HG02970 (cell line): ENCODE measurements around the gene ABHD11.

Experiments used
- ATAC-seq: cut with Tn5 transposase; IDR thresholded peaks from one replicate; pipeline ENCODE4 v1.9.1; 2021; ENCODE audit warnings: mild to moderate bottlenecking, moderate library complexity, moderate number of reproducible peaks; ENCODE audit not compliant: unreplicated experiment, low FRiP score

The ABHD11 gene

GRCh38 chr7:73702665-73703064 is 35.9 kb downstream of the ABHD11 start:
- no peak for ATAC-seq

- ATAC-seq, result no peak
These were observed 36.4 kb downstream of the ABHD11 start for GRCh38 chr7:73702226-73702625.

GRCh38 chr7:73701357-73701995 is 37.1 kb downstream of the ABHD11 start:
- no peak for ATAC-seq

GRCh38 chr7:73700581-73701134 is 37.9 kb downstream of the ABHD11 start:
- no peak for ATAC-seq

GRCh38 chr7:73700069-73700423 is 38.6 kb downstream of the ABHD11 start:
- ATAC-seq, result no peak

- ATAC-seq, result no peak
These were observed 39.1 kb downstream of the ABHD11 start for GRCh38 chr7:73699370-73700068.

GRCh38 chr7:73698410-73698809 is 40.2 kb downstream of the ABHD11 start:
- ATAC-seq, result no peak

- no peak for ATAC-seq
These were observed 42.2 kb downstream of the ABHD11 start for GRCh38 chr7:73696372-73696771.

- ATAC-seq, result no peak
These were observed 48.0 kb downstream of the ABHD11 start for GRCh38 chr7:73690646-73691045.

- ATAC-seq, result no peak
These were observed 50.3 kb downstream of the ABHD11 start for GRCh38 chr7:73688288-73688687.
